22Rv1 (cell line): ENCODE measurements around the gene RAB5B.
"Not testable (repeated sequence)": the region's sequence is repeated elsewhere in the genome, so short reads cannot be mapped to it uniquely, and the experiment has no call there.

Source experiments
- ZFX ChIP-seq: fragments of 450-650 bp; IDR thresholded peaks from 2 replicates; pipeline ENCODE4 v1.6.1; 2017; ENCODE audit warnings: antibody characterized with exemption, borderline replicate concordance
- TF ChIP-seq, protein P1 (sequence below): fragments of 450-650 bp; IDR thresholded peaks from 2 replicates; pipeline ENCODE4 v1.5.1; 2017; ENCODE audit warnings: mild to moderate bottlenecking

DNA sequence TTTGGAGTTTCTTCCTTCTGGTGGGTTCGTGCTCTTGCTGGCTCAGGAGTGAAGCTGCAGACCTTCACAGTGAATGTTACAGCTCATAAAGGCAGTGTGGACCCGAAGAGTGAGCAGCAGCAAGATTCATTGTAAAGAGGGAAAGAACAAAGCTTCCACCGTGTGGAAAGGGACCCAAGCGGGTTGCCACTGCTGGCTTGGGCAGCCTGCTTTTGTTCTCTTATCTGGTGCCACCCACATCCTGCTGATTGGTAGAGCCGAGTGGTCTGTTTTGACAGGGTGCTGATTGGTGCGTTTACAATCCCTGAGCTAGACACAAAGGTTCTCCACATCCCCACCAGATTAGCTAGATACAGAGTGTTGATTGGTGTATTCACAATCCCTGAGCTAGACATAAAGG is 25.6 kb downstream of the RAB5B start:
- TF ChIP-seq, protein P1, sequence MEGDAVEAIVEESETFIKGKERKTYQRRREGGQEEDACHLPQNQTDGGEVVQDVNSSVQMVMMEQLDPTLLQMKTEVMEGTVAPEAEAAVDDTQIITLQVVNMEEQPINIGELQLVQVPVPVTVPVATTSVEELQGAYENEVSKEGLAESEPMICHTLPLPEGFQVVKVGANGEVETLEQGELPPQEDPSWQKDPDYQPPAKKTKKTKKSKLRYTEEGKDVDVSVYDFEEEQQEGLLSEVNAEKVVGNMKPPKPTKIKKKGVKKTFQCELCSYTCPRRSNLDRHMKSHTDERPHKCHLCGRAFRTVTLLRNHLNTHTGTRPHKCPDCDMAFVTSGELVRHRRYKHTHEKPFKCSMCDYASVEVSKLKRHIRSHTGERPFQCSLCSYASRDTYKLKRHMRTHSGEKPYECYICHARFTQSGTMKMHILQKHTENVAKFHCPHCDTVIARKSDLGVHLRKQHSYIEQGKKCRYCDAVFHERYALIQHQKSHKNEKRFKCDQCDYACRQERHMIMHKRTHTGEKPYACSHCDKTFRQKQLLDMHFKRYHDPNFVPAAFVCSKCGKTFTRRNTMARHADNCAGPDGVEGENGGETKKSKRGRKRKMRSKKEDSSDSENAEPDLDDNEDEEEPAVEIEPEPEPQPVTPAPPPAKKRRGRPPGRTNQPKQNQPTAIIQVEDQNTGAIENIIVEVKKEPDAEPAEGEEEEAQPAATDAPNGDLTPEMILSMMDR: not testable (repeated sequence)
- not testable (repeated sequence) for TF ChIP-seq ZFX
